ENCODE measurements around the gene OR2A7.
"Not testable (repeated sequence)": the region's sequence is repeated elsewhere in the genome, so short reads cannot be mapped to it uniquely, and the experiment has no call there.

Gene OR2A7

GRCh38 chr7:144287171-144287784 is 22.7 kb upstream of the OR2A7 start:
- H3K4me3 ChIP-seq (ENCODE audit: low read depth, low read length); H3K9ac ChIP-seq (ENCODE audit: low read depth, low read length); H3K9me3 ChIP-seq (ENCODE audit: control insufficient read depth, insufficient read depth, low read length): not testable (repeated sequence)

DNA sequence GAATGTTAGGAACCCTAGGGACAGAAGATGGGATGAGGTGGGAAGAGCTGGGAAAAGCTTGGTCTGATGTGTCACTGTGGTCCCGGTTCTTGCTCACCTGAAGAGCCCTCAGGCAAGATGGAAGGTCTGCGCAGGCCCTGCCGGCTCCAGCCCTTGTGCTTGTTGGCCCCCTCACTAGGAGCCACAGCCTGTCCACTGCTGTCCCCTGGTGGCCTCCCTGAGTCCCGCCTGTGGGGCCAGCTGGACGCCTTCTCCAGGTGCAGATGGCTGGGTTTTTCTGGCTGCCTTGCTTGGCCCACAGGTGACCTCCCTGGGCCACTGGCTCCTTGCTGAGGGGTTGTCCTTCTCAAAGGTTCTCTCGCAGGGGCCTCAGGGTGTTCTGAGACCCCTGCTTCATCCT is 19.1 kb upstream of the OR2A7 start:
- not testable (repeated sequence) for H3K4me1 ChIP-seq (ENCODE audit: control insufficient read depth, insufficient read depth, low read length); H3K27ac ChIP-seq (ENCODE audit: low read depth, low read length); H3K27me3 ChIP-seq (ENCODE audit: control insufficient read depth, insufficient read depth, low read length); H3K9me3 ChIP-seq (ENCODE audit: control insufficient read depth, insufficient read depth, low read length); H3K4me3 ChIP-seq (ENCODE audit: low read depth, low read length); H3K36me3 ChIP-seq (ENCODE audit: control insufficient read depth, insufficient read depth, low read length); H3K9ac ChIP-seq (ENCODE audit: low read depth, low read length)

More at GRCh38 chr7:144287171-144287784, 22.7 kb upstream of the OR2A7 start:
- H3K36me3 ChIP-seq (ENCODE audit: control insufficient read depth, insufficient read depth, low read length); H3K27me3 ChIP-seq (ENCODE audit: control insufficient read depth, insufficient read depth, low read length); H3K4me1 ChIP-seq (ENCODE audit: control insufficient read depth, insufficient read depth, low read length); H3K27ac ChIP-seq (ENCODE audit: low read depth, low read length): not testable (repeated sequence)

- not testable (repeated sequence) for H3K27me3 ChIP-seq (ENCODE audit: control insufficient read depth, insufficient read depth, low read length); H3K36me3 ChIP-seq (ENCODE audit: control insufficient read depth, insufficient read depth, low read length); H3K9ac ChIP-seq (ENCODE audit: low read depth, low read length); H3K4me1 ChIP-seq (ENCODE audit: control insufficient read depth, insufficient read depth, low read length); H3K4me3 ChIP-seq (ENCODE audit: low read depth, low read length); H3K9me3 ChIP-seq (ENCODE audit: control insufficient read depth, insufficient read depth, low read length); H3K27ac ChIP-seq (ENCODE audit: low read depth, low read length)
Observed at GRCh38 chr7:144282490-144282889, 17.9 kb upstream of the OR2A7 start.

GRCh38 chr7:144281981-144282380 is 17.4 kb upstream of the OR2A7 start:
- not testable (repeated sequence) for H3K9me3 ChIP-seq (ENCODE audit: control insufficient read depth, insufficient read depth, low read length); H3K4me1 ChIP-seq (ENCODE audit: control insufficient read depth, insufficient read depth, low read length); H3K27ac ChIP-seq (ENCODE audit: low read depth, low read length); H3K4me3 ChIP-seq (ENCODE audit: low read depth, low read length); H3K9ac ChIP-seq (ENCODE audit: low read depth, low read length); H3K36me3 ChIP-seq (ENCODE audit: control insufficient read depth, insufficient read depth, low read length); H3K27me3 ChIP-seq (ENCODE audit: control insufficient read depth, insufficient read depth, low read length)

GRCh38 chr7:144280010-144280409 is 15.4 kb upstream of the OR2A7 start:
- not testable (repeated sequence) for H3K9me3 ChIP-seq (ENCODE audit: control insufficient read depth, insufficient read depth, low read length); H3K27ac ChIP-seq (ENCODE audit: low read depth, low read length); H3K4me1 ChIP-seq (ENCODE audit: control insufficient read depth, insufficient read depth, low read length); H3K4me3 ChIP-seq (ENCODE audit: low read depth, low read length); H3K36me3 ChIP-seq (ENCODE audit: control insufficient read depth, insufficient read depth, low read length); H3K27me3 ChIP-seq (ENCODE audit: control insufficient read depth, insufficient read depth, low read length); H3K9ac ChIP-seq (ENCODE audit: low read depth, low read length)

- H3K27me3 ChIP-seq (ENCODE audit: control insufficient read depth, insufficient read depth, low read length); H3K9ac ChIP-seq (ENCODE audit: low read depth, low read length); H3K27ac ChIP-seq (ENCODE audit: low read depth, low read length); H3K36me3 ChIP-seq (ENCODE audit: control insufficient read depth, insufficient read depth, low read length); H3K9me3 ChIP-seq (ENCODE audit: control insufficient read depth, insufficient read depth, low read length); H3K4me1 ChIP-seq (ENCODE audit: control insufficient read depth, insufficient read depth, low read length); H3K4me3 ChIP-seq (ENCODE audit: low read depth, low read length): not testable (repeated sequence)
Observed at GRCh38 chr7:144275281-144275680, 10.7 kb upstream of the OR2A7 start.

- not testable (repeated sequence) for H3K27ac ChIP-seq (ENCODE audit: low read depth, low read length); H3K36me3 ChIP-seq (ENCODE audit: control insufficient read depth, insufficient read depth, low read length); H3K4me1 ChIP-seq (ENCODE audit: control insufficient read depth, insufficient read depth, low read length); H3K9ac ChIP-seq (ENCODE audit: low read depth, low read length); H3K27me3 ChIP-seq (ENCODE audit: control insufficient read depth, insufficient read depth, low read length); H3K4me3 ChIP-seq (ENCODE audit: low read depth, low read length); H3K9me3 ChIP-seq (ENCODE audit: control insufficient read depth, insufficient read depth, low read length)
Observed at GRCh38 chr7:144269188-144269587, 4.6 kb upstream of the OR2A7 start, which contains the start of gene CTAGE8. Gene CTAGE8 (minus strand): TSS chr7:144269288. CDS start chr7:144269250, 38 bp downstream.

DNA sequence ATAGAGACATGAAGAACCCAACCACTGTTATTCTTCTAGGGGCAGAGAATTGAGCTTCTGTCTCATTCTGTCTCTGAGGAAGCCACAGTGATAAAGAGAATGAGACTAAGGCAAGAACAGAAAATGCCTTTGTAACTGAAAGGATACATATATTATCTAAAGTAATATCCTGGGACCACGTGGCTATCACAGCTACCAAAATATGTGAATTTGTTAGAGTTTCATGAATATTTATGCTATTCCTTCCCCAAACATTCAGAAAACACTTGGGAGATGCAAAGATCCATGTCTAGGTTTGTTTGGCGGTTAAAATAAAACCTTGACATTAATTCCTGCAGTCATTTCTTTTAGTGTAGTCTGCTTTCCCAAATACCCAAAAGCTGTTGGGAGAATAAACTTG is 2.5 kb downstream of the OR2A7 start:
- not testable (repeated sequence) for H3K27ac ChIP-seq (ENCODE audit: low read depth, low read length); H3K9ac ChIP-seq (ENCODE audit: low read depth, low read length); H3K4me3 ChIP-seq (ENCODE audit: low read depth, low read length); H3K9me3 ChIP-seq (ENCODE audit: control insufficient read depth, insufficient read depth, low read length); H3K4me1 ChIP-seq (ENCODE audit: control insufficient read depth, insufficient read depth, low read length); H3K36me3 ChIP-seq (ENCODE audit: control insufficient read depth, insufficient read depth, low read length); H3K27me3 ChIP-seq (ENCODE audit: control insufficient read depth, insufficient read depth, low read length)

DNA sequence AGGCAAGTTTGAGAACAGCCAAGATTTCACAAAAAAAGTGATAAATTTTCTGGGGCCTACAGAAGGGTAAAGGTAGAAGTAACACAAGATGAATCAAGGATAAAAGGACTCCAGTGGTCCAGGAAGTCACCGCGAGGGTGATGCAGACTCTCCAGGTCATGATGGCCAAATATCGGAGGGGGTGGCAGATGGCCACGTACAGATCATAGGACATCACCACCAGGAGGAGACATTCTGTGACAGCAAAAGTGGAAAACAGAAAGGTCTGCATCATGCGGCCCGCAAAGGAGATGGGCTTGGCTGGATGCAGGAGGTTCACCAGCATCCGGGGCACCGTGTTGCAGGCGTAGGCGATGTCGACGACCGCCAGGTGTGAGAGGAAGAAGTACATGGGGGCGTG is 5.5 kb downstream of the OR2A7 start:
- H3K27me3 ChIP-seq (ENCODE audit: control insufficient read depth, insufficient read depth, low read length); H3K9ac ChIP-seq (ENCODE audit: low read depth, low read length); H3K36me3 ChIP-seq (ENCODE audit: control insufficient read depth, insufficient read depth, low read length); H3K9me3 ChIP-seq (ENCODE audit: control insufficient read depth, insufficient read depth, low read length); H3K4me3 ChIP-seq (ENCODE audit: low read depth, low read length); H3K4me1 ChIP-seq (ENCODE audit: control insufficient read depth, insufficient read depth, low read length); H3K27ac ChIP-seq (ENCODE audit: low read depth, low read length): not testable (repeated sequence)

GRCh38 chr7:144256112-144256511 is 8.5 kb downstream of the OR2A7 start:
- Histone ChIP-seq H3K9ac (ENCODE audit: low read depth, low read length) (no peak overlapping the region), H3K9me3 (ENCODE audit: control insufficient read depth, insufficient read depth, low read length) (no peaks in the 10 kb centered on the region), H3K27ac (ENCODE audit: low read depth, low read length) (no peak overlapping the region), H3K36me3 (ENCODE audit: control insufficient read depth, insufficient read depth, low read length) (no peaks in the 10 kb centered on the region), H3K27me3 (ENCODE audit: control insufficient read depth, insufficient read depth, low read length) (no peaks in the 10 kb centered on the region), H3K4me1 (ENCODE audit: control insufficient read depth, insufficient read depth, low read length) (no peaks in the 10 kb centered on the region), H3K4me3 (ENCODE audit: low read depth, low read length) (no peak overlapping the region)

- H3K4me1 ChIP-seq (ENCODE audit: control insufficient read depth, insufficient read depth, low read length), result no peaks in the 10 kb centered on the region
- no peaks in the 10 kb centered on the region for H3K27me3 ChIP-seq (ENCODE audit: control insufficient read depth, insufficient read depth, low read length)
- H3K9ac ChIP-seq (ENCODE audit: low read depth, low read length), result no peak overlapping the region
- H3K27ac ChIP-seq (ENCODE audit: low read depth, low read length), result no peak overlapping the region
- no peaks in the 10 kb centered on the region for H3K9me3 ChIP-seq (ENCODE audit: control insufficient read depth, insufficient read depth, low read length)
- H3K36me3 ChIP-seq (ENCODE audit: control insufficient read depth, insufficient read depth, low read length), result no peaks in the 10 kb centered on the region
- H3K4me3 ChIP-seq (ENCODE audit: low read depth, low read length), result no peak overlapping the region
Observed at GRCh38 chr7:144255471-144255897, 9.1 kb downstream of the OR2A7 start.

DNA sequence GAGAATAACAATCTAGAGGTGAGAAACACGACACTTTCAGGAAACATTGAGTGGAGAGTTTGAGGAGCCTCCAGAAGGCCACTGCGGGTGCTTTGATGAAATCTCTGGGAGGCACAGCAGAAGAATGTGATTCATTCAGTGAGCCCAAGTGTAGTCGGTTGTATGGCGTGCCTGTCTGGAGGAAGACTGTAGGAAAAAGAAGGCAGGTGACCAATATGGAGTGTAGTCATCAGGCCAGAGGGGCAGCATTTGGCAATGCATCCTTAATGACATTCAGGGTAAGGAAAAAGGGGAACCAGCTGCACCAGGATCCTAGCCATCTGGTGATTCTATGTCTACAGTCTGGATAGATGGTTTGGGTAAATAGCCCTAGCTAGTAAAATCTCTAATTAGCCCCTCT is 12.3 kb downstream of the OR2A7 start:
- not testable (repeated sequence) for H3K9ac ChIP-seq (ENCODE audit: low read depth, low read length); H3K27me3 ChIP-seq (ENCODE audit: control insufficient read depth, insufficient read depth, low read length); H3K4me3 ChIP-seq (ENCODE audit: low read depth, low read length); H3K36me3 ChIP-seq (ENCODE audit: control insufficient read depth, insufficient read depth, low read length); H3K9me3 ChIP-seq (ENCODE audit: control insufficient read depth, insufficient read depth, low read length); H3K4me1 ChIP-seq (ENCODE audit: control insufficient read depth, insufficient read depth, low read length); H3K27ac ChIP-seq (ENCODE audit: low read depth, low read length)
